Measurements from ENCODE around the gene ANKK1.

The ANKK1 gene

DNA sequence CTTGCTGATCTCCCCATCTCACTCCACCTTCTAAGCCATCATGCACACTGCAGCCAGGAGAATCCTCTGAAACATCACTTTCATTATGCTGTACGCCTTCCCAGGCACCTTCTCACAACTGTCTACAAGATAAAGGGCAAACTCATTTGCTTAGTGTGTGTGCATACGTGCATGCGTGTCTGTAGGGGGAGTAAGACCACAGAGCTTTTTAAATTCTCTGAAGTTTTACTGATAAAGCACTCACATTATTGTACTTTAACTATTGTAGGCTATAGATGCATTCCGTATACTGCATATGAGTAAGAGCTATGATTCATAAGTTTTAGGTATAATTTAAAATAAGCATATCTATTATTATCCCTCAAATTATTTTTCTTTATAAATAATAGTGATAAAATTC, 15.3 kb upstream of the ANKK1 start:
- Mint-ChIP-seq H3K27ac (peak overlapping the region; percentile 6), H3K9me3 (no peaks in the 10 kb centered on the region), H3K4me1 (no peaks in the 10 kb centered on the region), H3K36me3 (peaks cover 3% of the 10 kb centered on the region), H3K4me3 (no peak overlapping the region)
- DNase-seq (ENCODE audit: low spot score in 2 of 2) = no peak
- ATAC-seq = no peak

DNA sequence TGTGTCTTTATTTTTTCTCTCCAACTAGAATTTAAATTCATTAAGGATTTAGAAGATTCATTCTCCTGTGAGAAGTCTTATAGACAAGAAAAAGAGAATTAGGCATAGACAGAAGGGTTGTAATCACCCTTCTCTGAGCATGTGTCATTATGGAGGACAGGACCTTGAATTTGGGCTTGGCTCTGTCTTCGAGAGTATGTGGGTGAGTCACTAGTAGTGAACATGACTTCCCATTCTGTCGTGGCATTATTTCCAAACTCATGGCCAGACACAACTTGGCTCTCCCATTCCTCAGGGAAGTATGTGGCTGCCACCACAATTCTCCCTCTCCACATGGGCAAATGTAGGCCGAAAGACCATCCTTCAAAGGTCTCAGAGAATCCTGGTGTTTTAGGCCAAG, 14.3 kb upstream of the ANKK1 start:
- Mint-ChIP-seq H3K4me1 (no peaks in the 10 kb centered on the region), H3K4me3 (no peak overlapping the region), H3K9me3 (no peaks in the 10 kb centered on the region), H3K36me3 (peaks cover 5% of the 10 kb centered on the region), H3K27ac (peak overlapping the region; percentile 6)
- ATAC-seq = no peak
- no peak for DNase-seq (ENCODE audit: low spot score in 2 of 2)

DNA sequence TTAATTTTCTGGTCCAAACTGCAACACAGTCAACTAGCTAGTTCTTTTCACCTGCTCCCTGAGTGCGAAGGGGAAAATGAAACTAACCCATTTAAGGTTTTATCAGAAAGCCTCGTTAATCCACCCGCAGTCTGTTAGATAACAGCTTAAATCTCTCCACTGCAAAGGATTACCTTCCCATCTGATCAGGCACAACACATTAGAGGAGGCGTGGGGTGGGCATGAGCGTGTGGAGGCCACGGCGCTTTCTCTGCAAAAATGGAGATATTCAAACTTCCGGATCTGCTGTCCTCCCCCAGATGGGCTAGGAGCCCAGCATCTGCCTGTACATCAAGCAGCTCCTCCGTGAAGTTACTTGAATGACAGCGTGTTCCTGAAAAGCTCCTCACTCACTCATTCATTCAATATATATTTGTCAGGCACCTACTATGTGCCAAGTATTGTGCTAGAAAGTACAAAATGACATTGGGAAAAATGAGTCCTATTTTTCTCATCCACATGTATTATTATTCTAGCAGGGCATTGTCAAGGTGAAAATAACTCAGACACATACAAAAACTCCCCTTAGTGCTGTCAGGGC, 13.5 kb upstream of the ANKK1 start:
- DNase-seq (ENCODE audit: low spot score in 2 of 2) = no peak
- no peaks in the 10 kb centered on the region for H3K9me3 Mint-ChIP-seq
- peaks cover 5% of the 10 kb centered on the region for H3K36me3 Mint-ChIP-seq
- no peaks in the 10 kb centered on the region for H3K4me1 Mint-ChIP-seq
- ATAC-seq = no peak
- H3K27ac Mint-ChIP-seq = no peak overlapping the region
- H3K4me3 Mint-ChIP-seq = no peak overlapping the region

DNA sequence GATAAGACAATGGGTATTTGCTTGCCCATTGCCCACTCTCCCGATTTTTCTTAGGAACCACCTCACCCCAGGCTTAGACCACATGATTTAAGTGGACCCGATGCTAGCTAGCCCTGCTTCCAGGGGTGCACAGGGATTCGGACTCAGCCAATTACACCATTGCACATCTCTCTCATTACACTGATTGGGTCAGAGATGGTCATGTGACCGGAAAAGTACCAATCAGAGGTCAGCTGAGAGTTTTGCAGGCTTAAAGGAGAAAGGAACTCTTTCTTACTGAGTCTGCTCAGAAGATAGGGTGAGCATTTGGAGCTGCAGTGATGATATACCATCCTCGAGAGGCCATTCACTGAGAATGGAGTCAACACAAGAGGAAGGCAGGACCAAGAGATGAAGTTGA, 12.2 kb upstream of the ANKK1 start:
- Mint-ChIP-seq H3K4me1 (no peaks in the 10 kb centered on the region), H3K4me3 (no peak overlapping the region), H3K9me3 (no peaks in the 10 kb centered on the region), H3K36me3 (peaks cover 5% of the 10 kb centered on the region), H3K27ac (no peak overlapping the region)
- ATAC-seq = no peak
- DNase-seq (ENCODE audit: low spot score in 2 of 2) = no peak

DNA sequence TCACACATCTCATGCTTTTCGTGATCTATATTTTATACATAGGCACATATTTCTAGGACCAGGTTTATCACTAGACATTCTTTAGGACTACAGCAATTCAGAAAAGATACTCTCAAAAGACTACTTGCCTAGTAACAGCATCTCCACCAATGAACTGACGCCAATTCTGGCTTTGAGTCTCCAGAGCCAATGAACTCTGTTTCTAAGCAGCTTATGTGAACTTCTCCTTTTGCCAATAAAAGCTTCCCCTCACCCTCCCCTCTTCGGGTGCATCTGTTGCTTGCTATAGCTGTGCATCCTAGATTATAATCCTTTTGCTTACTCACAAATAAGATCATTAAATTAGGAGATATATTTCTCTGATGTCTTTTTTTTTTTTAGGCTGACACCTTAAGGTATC, 11.4 kb upstream of the ANKK1 start:
- H3K36me3 Mint-ChIP-seq = peaks cover 5% of the 10 kb centered on the region
- H3K4me1 Mint-ChIP-seq = no peaks in the 10 kb centered on the region
- ATAC-seq (no peak), DNase-seq (ENCODE audit: low spot score in 2 of 2) (no peak)
- no peak overlapping the region for H3K27ac Mint-ChIP-seq
- H3K4me3 Mint-ChIP-seq = no peak overlapping the region
- H3K9me3 Mint-ChIP-seq = no peaks in the 10 kb centered on the region

DNA sequence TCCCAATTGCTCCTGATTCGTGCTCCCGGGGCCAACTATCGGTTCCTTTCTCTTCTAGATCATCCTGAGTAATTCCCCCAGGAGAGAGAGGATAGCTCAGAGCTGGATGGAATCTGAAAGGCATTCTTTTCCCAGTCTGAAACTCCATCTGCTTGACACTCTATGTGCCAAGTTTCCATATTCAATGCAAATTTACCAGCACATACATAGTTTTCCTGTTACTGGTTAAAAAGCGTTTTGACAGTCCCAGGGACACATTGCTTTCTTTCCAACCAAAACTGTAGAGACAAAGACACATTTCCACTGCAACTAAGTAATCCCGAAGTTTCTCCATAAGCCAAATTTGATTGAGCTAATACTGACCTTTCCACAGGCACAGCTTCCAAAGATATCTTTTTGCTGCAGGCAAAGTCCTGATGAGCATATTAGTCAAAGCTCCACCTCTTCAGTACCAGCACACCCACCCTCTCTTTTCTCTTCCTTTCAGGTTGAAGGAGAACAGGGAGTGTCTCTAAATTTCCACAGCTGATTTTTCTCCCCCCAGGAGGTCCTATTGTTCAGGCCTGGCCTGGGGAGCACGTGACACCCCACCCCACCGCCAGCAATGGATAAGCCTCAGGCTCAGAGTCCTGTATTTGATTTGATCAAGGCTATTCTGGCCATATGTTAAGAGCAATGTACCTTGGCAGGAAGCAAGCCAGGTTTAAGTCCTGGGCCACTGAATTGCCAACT, 9.7 kb upstream of the ANKK1 start:
- no peak overlapping the region for H3K27ac Mint-ChIP-seq

DNA sequence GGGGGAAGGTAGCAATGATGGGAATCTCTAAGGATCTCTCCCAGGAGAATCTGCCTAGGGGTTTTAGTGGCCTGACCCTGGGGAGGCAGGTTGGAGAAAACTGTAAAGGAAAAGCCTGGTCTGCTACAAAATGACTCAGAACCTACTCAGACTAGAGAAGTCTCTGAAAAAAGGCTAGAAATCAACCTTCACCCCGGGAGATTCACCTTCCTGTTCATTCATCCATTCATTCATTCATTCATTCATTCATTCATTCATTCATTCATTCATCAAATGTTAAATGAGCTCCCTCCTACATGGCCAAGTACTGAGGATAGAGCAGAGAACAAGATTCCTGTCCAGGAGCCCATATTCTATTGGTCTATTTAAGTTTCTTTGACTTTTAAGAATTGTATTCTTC, 8.9 kb upstream of the ANKK1 start:
- DNase-seq (ENCODE audit: low spot score in 2 of 2) (no peak), ATAC-seq (no peak)
- H3K4me3 Mint-ChIP-seq = no peak overlapping the region
- no peaks in the 10 kb centered on the region for H3K9me3 Mint-ChIP-seq
- no peaks in the 10 kb centered on the region for H3K4me1 Mint-ChIP-seq
- peaks cover 5% of the 10 kb centered on the region for H3K36me3 Mint-ChIP-seq
- no peak overlapping the region for H3K27ac Mint-ChIP-seq

More for the DNA sequence above, 9.7 kb upstream of the ANKK1 start:
- Mint-ChIP-seq H3K36me3 (peaks cover 5% of the 10 kb centered on the region), H3K4me1 (no peaks in the 10 kb centered on the region), H3K4me3 (no peak overlapping the region), H3K9me3 (no peaks in the 10 kb centered on the region)
- no peak for DNase-seq (ENCODE audit: low spot score in 2 of 2)
- ATAC-seq = no peak

DNA sequence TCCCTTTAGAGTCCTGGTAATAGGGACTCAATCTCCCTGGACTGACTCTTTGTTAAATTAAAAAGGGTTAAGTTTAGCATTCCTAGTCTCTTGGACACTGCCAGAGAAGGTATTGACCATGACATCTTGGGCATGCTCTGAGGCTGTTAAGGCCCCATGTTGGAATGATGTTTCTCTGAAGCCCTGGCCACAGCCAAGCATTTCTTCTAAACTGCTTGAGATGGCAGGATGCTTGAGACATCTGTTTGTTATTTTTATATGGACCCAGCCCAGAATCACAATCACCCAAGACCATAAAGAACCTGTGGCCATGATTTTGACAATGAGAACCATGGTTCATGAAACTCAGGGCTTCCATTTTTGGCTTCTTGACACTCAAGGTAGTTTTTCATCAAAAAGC, 5.5 kb upstream of the ANKK1 start:
- no peak overlapping the region for H3K27ac Mint-ChIP-seq
- H3K36me3 Mint-ChIP-seq = peaks cover 5% of the 10 kb centered on the region
- H3K4me1 Mint-ChIP-seq = no peaks in the 10 kb centered on the region
- H3K4me3 Mint-ChIP-seq = no peak overlapping the region
- no peak for ATAC-seq
- no peaks in the 10 kb centered on the region for H3K9me3 Mint-ChIP-seq
- DNase-seq (ENCODE audit: low spot score in 2 of 2) = no peak

DNA sequence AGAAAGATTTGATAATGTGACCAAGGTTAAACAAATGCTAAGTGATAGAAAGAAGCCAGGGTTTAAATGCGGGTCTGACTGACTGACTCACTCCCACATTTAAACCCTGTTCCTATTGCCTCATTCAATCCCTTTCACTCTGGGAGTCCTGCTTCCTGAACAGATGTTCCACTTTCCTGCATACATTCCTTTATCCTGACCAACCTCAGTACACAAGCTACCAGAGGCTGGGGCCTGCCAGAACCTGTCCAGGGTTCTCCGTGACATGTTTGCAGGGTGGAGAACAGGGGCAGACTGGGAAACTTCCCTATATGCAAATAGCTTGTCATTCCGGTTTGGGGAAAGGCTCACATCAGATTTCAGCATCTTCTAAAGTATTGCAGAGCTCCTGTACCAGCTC, 3.0 kb upstream of the ANKK1 start:
- Mint-ChIP-seq H3K4me3 (no peak overlapping the region), H3K36me3 (no peaks in the 10 kb centered on the region), H3K4me1 (no peaks in the 10 kb centered on the region), H3K9me3 (no peaks in the 10 kb centered on the region), H3K27ac (no peak overlapping the region)
- ATAC-seq (no peak), DNase-seq (ENCODE audit: low spot score in 2 of 2) (no peak)

DNA sequence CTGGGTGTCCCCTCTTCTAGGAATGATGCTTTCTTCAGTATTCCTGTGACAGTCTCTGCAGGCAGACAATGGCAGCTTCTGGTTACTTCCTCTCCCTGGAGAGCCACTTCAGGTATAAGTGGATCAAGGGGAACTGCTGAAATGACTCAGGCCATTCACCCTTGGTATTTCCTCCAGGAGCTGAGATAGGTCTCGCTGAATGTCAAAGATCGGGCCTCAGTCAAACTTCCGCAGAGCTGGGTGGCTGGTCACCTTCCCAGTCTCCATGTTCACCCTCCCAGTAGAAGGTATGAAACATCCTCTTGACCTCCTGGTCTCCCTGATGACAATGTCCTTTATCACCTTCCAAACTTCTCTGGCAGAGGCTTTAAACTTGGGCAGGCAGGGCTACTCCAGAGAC, 1.8 kb upstream of the ANKK1 start:
- H3K36me3 Mint-ChIP-seq = no peaks in the 10 kb centered on the region
- no peak overlapping the region for H3K4me3 Mint-ChIP-seq
- no peak overlapping the region for H3K27ac Mint-ChIP-seq
- no peaks in the 10 kb centered on the region for H3K9me3 Mint-ChIP-seq
- ATAC-seq = no peak
- DNase-seq (ENCODE audit: low spot score in 2 of 2) = no peak
- no peaks in the 10 kb centered on the region for H3K4me1 Mint-ChIP-seq

DNA sequence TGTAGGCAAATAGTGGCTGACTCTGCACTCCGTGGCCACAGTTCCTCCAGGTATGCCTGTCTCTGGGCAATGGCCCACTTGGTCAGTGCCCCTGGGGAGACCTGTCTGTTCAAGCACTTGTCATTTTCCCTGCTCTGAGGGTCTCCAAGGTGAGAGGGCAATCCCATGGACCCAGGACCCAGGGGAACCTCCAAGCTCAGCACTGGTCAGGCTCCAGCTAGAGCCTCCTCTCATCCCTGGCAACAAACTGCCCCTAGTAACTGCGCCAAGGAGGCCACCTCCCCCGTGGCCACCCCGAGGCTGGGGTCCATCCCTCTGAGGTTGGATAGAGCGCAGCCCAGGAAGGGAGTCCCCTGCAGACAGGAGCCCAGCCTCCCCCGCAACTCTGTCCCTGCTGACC, 713 bp upstream of the ANKK1 start:
- DNase-seq (ENCODE audit: low spot score in 2 of 2) = no peak
- Mint-ChIP-seq H3K4me1 (no peaks in the 10 kb centered on the region), H3K4me3 (no peak overlapping the region), H3K27ac (no peak overlapping the region), H3K36me3 (no peaks in the 10 kb centered on the region), H3K9me3 (no peaks in the 10 kb centered on the region)
- ATAC-seq = no peak

DNA sequence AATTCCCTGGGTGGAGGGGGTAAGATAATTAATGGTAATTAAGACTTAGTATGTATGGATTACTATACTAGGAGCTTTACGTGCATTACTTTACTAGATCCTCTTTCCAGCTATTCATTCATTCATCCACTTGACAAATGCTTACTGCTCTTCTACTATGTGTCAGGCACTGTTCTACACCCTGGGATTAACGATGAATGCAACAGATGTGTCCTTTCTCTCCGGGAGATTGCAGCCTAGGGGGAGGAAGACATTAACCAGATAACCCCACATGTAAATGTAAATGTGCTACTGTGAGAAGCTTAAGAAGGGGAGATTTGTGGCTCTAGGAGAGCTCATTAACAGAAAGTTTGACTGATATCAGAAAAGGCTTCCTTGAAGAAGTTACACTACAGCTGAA, 1.7 kb downstream of the ANKK1 start:
- H3K9me3 Mint-ChIP-seq = no peaks in the 10 kb centered on the region
- DNase-seq (ENCODE audit: low spot score in 2 of 2) (no peak), ATAC-seq (no peak)
- no peak overlapping the region for H3K4me3 Mint-ChIP-seq
- no peak overlapping the region for H3K27ac Mint-ChIP-seq
- no peaks in the 10 kb centered on the region for H3K36me3 Mint-ChIP-seq
- H3K4me1 Mint-ChIP-seq = no peaks in the 10 kb centered on the region

DNA sequence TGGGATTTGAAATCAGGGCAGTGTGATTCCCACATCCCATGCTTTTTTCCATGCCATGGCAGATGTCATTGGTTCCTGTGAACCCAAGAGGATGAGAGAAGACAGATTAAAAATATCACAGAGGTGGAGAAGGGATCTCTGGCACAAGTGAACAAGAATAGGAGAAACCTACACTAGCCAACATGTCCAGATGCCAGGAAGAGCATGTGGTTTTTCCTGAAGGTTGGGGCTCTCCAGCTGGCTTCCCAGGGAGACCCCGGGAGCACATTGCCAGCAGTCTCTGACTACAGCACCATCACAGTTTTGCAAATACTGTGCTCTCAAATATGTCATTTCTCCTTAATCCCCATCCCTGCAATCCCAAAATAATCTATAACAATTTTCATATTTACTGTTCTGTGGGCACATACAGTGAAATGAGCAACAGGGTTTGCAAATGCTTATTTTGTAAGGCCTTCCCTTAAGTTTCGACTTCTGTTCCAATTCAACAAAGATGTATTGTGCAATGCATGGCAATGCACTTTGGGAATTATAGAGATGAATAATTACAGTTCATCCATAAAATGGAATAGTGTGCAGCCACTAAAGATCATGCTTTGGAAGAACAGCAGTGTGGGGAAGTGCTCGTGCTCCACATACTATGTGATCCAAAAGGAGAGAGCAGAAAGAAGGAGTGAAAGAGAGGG, 4.8 kb downstream of the ANKK1 start:
- no peak for ATAC-seq
- Mint-ChIP-seq H3K36me3 (no peaks in the 10 kb centered on the region), H3K4me3 (no peak overlapping the region), H3K27ac (no peak overlapping the region), H3K9me3 (no peaks in the 10 kb centered on the region), H3K4me1 (no peaks in the 10 kb centered on the region)
- no peak for DNase-seq (ENCODE audit: low spot score in 2 of 2)

DNA sequence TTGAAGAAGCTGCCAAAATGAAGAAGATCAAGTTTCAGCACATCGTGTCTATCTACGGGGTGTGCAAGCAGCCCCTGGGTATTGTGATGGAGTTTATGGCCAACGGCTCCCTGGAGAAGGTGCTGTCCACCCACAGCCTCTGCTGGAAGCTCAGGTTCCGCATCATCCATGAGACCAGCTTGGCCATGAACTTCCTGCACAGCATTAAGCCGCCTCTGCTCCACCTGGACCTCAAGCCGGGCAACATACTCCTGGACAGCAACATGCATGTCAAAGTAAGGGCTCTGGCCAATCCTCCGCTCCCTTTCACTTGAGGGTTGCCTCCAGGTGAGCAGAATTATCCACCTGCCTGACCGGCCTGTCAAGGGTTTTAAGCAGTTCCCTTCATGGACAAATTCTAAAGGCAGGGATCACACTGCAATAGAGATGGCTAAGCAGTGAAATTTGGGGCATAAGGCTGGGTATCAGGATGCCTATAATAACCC, 6.0 kb downstream of the ANKK1 start:
- Mint-ChIP-seq H3K27ac (no peak overlapping the region), H3K4me1 (no peaks in the 10 kb centered on the region), H3K9me3 (no peaks in the 10 kb centered on the region), H3K36me3 (no peaks in the 10 kb centered on the region), H3K4me3 (no peak overlapping the region)
- no peak for ATAC-seq
- DNase-seq (ENCODE audit: low spot score in 2 of 2) = no peak

DNA sequence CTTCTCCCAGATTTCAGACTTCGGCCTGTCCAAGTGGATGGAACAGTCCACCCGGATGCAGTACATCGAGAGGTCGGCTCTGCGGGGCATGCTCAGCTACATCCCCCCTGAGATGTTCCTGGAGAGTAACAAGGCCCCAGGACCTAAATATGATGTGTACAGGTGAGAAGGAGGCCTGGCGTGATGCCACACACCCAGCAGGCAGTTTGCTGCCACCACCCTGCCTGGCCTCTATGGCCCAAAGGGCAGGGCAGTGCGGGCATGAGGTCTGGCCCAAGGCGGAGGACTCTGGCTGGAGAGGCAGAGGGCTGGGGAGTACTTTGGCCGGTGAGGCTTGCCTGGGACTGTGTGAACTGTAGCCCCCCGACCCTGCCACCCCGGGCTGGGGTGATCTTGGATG, 7.3 kb downstream of the ANKK1 start:
- no peaks in the 10 kb centered on the region for H3K9me3 Mint-ChIP-seq
- H3K36me3 Mint-ChIP-seq = no peaks in the 10 kb centered on the region
- no peak overlapping the region for H3K4me3 Mint-ChIP-seq
- no peak for ATAC-seq
- H3K4me1 Mint-ChIP-seq = no peaks in the 10 kb centered on the region
- DNase-seq (ENCODE audit: low spot score in 2 of 2) = no peak
- no peak overlapping the region for H3K27ac Mint-ChIP-seq

DNA sequence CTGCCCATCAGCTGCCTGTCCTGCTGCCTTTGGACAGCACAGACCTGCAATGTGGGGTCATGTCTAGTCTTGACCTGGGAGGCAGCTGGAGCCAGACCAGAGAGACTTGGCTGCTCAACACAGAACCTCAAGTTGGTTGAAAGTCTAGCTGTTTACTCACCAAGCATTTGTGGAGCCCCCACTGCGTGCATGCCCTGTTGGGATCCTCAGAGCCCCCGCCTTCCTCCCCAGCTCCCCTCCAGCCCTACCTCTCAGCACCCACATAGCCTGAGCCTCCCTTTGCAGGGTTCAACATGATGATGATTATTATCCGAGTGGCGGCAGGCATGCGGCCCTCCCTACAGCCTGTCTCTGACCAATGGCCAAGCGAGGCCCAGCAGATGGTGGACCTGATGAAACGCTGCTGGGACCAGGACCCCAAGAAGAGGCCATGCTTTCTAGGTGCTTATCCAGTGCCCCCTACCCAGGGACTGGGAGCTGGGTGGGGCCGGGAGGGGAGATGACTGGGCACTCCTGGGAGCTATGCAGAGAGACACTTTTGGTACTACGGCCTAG, 8.3 kb downstream of the ANKK1 start:
- H3K4me3 Mint-ChIP-seq = no peak overlapping the region
- DNase-seq (ENCODE audit: low spot score in 2 of 2) (no peak), ATAC-seq (peak; percentile 3)
- no peaks in the 10 kb centered on the region for H3K36me3 Mint-ChIP-seq
- H3K27ac Mint-ChIP-seq = no peak overlapping the region
- no peaks in the 10 kb centered on the region for H3K9me3 Mint-ChIP-seq
- no peaks in the 10 kb centered on the region for H3K4me1 Mint-ChIP-seq
